Aorta (tissue), 5 donors: Measurements from ENCODE around the gene NCKAP5. TPM values are rescaled to one million over a fixed set of nuclear protein-coding genes. Genes with fewer than 3 reads are reported as not detected.
A peak's percentile ranks its signal among the peaks of the same experiment; 100 is the strongest.

ENCODE experiments used
- ATAC-seq: fragments of 200-7000 bp; cut with Tn5 transposase; one replicate; pipeline ENCODE4 v1.9.1; 2022; ENCODE audit warnings: moderate library complexity; ENCODE audit not compliant: low FRiP score
- DNase-seq, 2 donors: peaks; one replicate each; pipeline ENCODE4 v3.0.0-alpha.2; 2020
- H3K27ac ChIP-seq, 2 donors: one replicate each; pipeline ENCODE4 v1.5.1; 2013; ENCODE audit warnings: low read length in 2 of 2, mild to moderate bottlenecking in 2 of 2, moderate library complexity in 2 of 2, control low read depth in 1 of 2, inconsistent platforms in 1 of 2, low read depth in 1 of 2
- H3K27me3 ChIP-seq, 2 donors: one replicate each; pipeline ENCODE4 v1.6.1; 2013; ENCODE audit warnings: control low read depth in 1 of 2, low read length in 1 of 2, mild to moderate bottlenecking in 1 of 2, moderate library complexity in 1 of 2; ENCODE audit not compliant: insufficient read depth in 2 of 2, control insufficient read depth in 1 of 2
- H3K36me3 ChIP-seq, 2 donors: one replicate each; pipeline ENCODE4 v1.6.1; 2013; ENCODE audit warnings: control low read depth in 1 of 2, low read length in 1 of 2, mild to moderate bottlenecking in 1 of 2; ENCODE audit not compliant: insufficient read depth in 2 of 2, control insufficient read depth in 1 of 2
- H3K4me1 ChIP-seq, 2 donors: one replicate each; pipeline ENCODE4 v1.6.1; 2013; ENCODE audit warnings: low read length in 2 of 2, control low read depth in 1 of 2, mild to moderate bottlenecking in 1 of 2, moderate library complexity in 1 of 2; ENCODE audit not compliant: insufficient read depth in 2 of 2, control insufficient read depth in 1 of 2
- H3K4me3 ChIP-seq, 2 donors: one replicate each; pipeline ENCODE4 v1.5.1; 2013; ENCODE audit warnings: low read length in 2 of 2, control low read depth in 1 of 2, mild to moderate bottlenecking in 1 of 2
- H3K9me3 ChIP-seq: one replicate; pipeline ENCODE4 v1.6.1; 2013; ENCODE audit warnings: mild to moderate bottlenecking, low read length; ENCODE audit not compliant: control insufficient read depth
- WGBS, 2 donors: extraction: QIAGEN DNeasy Blood & Tissue Kit; methylation state at CpG; one replicate each; pipeline ENCODE4 v1.1.7; 2013; 5-methylcytosine and 5-hydroxymethylcytosine counted together
- intact Hi-C, 2 donors: fragments of 100-400 bp; cut with DNase I; formaldehyde crosslinking; loops; one replicate each; pipeline versions ENCODE4 v1.14.2 to v1.15.0; 2022
- polyA plus RNA-seq, 2 donors: library from polyadenylated mRNA; stranded (reverse); fragments of 200-250 nt; gene quantifications; one replicate each; pipeline ENCODE4 v1.2.3, GENCODE V29; 2013
- total RNA-seq, 2 donors: library from RNA; stranded (reverse); fragmentation: NEBNext Ultra II Directional; extraction: Animal tissue kit (Norgen Biotek cat#: 25700); gene quantifications; one replicate each; pipeline ENCODE4 v1.2.1, GENCODE V29; 2021
- donor health status: healthy with polysubstance abuse.
- donor health status: Bipolar disorder and iron deficiency.
- donor health status: DM: no; HTN: no; CAD: no.
- donor health status: DM: no; HTN: no; CAD: no.
- donor health status: DM: yes; HTN: yes; CAD: no.

NCKAP5 gene
- total and polyA plus RNA-seq, 4 donors: 0.75 to 7.5 (median 2.4) TPM; not detected in 1

GRCh38 chr2:133489641-133490410 is 78.4 kb downstream of the NCKAP5 start:
- Histone ChIP-seq H3K27me3 (no peaks in the 10 kb centered on the region), H3K9me3 (no peaks in the 10 kb centered on the region), H3K36me3 (no peaks in the 10 kb centered on the region), H3K4me3 (no peak overlapping the region), H3K27ac (no peak overlapping the region), H3K4me1 (peaks cover 0 to 3% of the 10 kb centered on the region in 2 donors)
- ATAC-seq (peak; percentile 78), DNase-seq (peak; percentile 65 to 73)
- WGBS, 2 donors: 20 to 24% methylated on average over 5 of the region's 5 CpGs
- intact Hi-C loops: no loop called here

- ATAC-seq: no peak
- no peaks in the 10 kb centered on the region for H3K9me3 ChIP-seq
- no peak overlapping the region for H3K4me3 ChIP-seq
- H3K36me3 ChIP-seq: no peaks in the 10 kb centered on the region
- no peak for DNase-seq
- no peaks in the 10 kb centered on the region for H3K27me3 ChIP-seq
- peaks cover 0 to 3% of the 10 kb centered on the region in 2 donors for H3K4me1 ChIP-seq
- WGBS, 2 donors: 88 to 97% methylated on average over 1 of the region's 1 CpG
- intact Hi-C loops: no loop called here
- H3K27ac ChIP-seq: no peak overlapping the region
Measured at GRCh38 chr2:133489146-133489545, 79.1 kb downstream of the NCKAP5 start.

- Histone ChIP-seq H3K27ac (no peak overlapping the region), H3K4me3 (no peak overlapping the region), H3K9me3 (no peaks in the 10 kb centered on the region), H3K36me3 (no peaks in the 10 kb centered on the region), H3K4me1 (peaks cover 0 to 3% of the 10 kb centered on the region in 2 donors), H3K27me3 (no peaks in the 10 kb centered on the region)
- intact Hi-C loops: no loop called here
- 6% methylated on average over 5 of the region's 5 CpGs for WGBS, 2 donors
- ATAC-seq (no peak), DNase-seq (no peak)
Measured at GRCh38 chr2:133486771-133487191, 81.5 kb downstream of the NCKAP5 start.

- no peaks in the 10 kb centered on the region for H3K9me3 ChIP-seq
- WGBS, 2 donors: 58 to 93% methylated on average over 3 of the region's 3 CpGs
- H3K27ac ChIP-seq: no peak overlapping the region
- intact Hi-C loops: no loop called here
- peaks cover 0 to 3% of the 10 kb centered on the region in 2 donors for H3K4me1 ChIP-seq
- no peak for ATAC-seq
- no peak for DNase-seq
- H3K36me3 ChIP-seq: no peaks in the 10 kb centered on the region
- H3K4me3 ChIP-seq: no peak overlapping the region
- H3K27me3 ChIP-seq: no peaks in the 10 kb centered on the region
Measured at GRCh38 chr2:133485868-133486267, 82.4 kb downstream of the NCKAP5 start.

- Histone ChIP-seq H3K4me1 (peaks cover 0 to 3% of the 10 kb centered on the region in 2 donors), H3K4me3 (no peak overlapping the region), H3K27me3 (no peaks in the 10 kb centered on the region), H3K27ac (no peak overlapping the region), H3K36me3 (no peaks in the 10 kb centered on the region), H3K9me3 (peaks cover 1% of the 10 kb centered on the region)
- 95 to 96% methylated on average over 3 of the region's 3 CpGs for WGBS, 2 donors
- no peak for DNase-seq
- intact Hi-C loops: no loop called here
- no peak for ATAC-seq
Measured at GRCh38 chr2:133484784-133485183, 83.5 kb downstream of the NCKAP5 start.

- WGBS, 2 donors: 95 to 98% methylated on average over 3 of the region's 3 CpGs
- peaks cover 1% of the 10 kb centered on the region for H3K9me3 ChIP-seq
- ATAC-seq (no peak), DNase-seq (no peak)
- H3K36me3 ChIP-seq: no peaks in the 10 kb centered on the region
- H3K27me3 ChIP-seq: no peaks in the 10 kb centered on the region
- H3K4me1 ChIP-seq: peaks cover 0 to 3% of the 10 kb centered on the region in 2 donors
- intact Hi-C loops: no loop called here
- no peak overlapping the region for H3K27ac ChIP-seq
- H3K4me3 ChIP-seq: no peak overlapping the region
Measured at GRCh38 chr2:133484106-133484505, 84.2 kb downstream of the NCKAP5 start.

- Histone ChIP-seq H3K9me3 (peaks cover 1% of the 10 kb centered on the region), H3K36me3 (no peaks in the 10 kb centered on the region), H3K4me3 (no peak overlapping the region), H3K27ac (no peak overlapping the region), H3K4me1 (peaks cover 0 to 3% of the 10 kb centered on the region in 2 donors), H3K27me3 (no peaks in the 10 kb centered on the region)
- intact Hi-C loops: no loop called here
- DNase-seq (no peak), ATAC-seq (no peak)
Measured at GRCh38 chr2:133483181-133483580, 85.1 kb downstream of the NCKAP5 start.

- no peaks in the 10 kb centered on the region for H3K27me3 ChIP-seq
- no peak overlapping the region for H3K27ac ChIP-seq
- WGBS, 2 donors: 70 to 72% methylated on average over 7 of the region's 7 CpGs
- no peak overlapping the region for H3K4me3 ChIP-seq
- intact Hi-C loops: no loop called here
- H3K4me1 ChIP-seq: no peaks in the 10 kb centered on the region
- no peak for DNase-seq
- H3K9me3 ChIP-seq: peaks cover 1% of the 10 kb centered on the region
- no peak for ATAC-seq
- no peaks in the 10 kb centered on the region for H3K36me3 ChIP-seq
Measured at GRCh38 chr2:133480707-133481429, 87.4 kb downstream of the NCKAP5 start.

GRCh38 chr2:133477616-133477990 is 90.7 kb downstream of the NCKAP5 start:
- Histone ChIP-seq H3K9me3 (peaks cover 1% of the 10 kb centered on the region), H3K27ac (no peak overlapping the region), H3K27me3 (no peaks in the 10 kb centered on the region), H3K4me3 (no peak overlapping the region), H3K36me3 (no peaks in the 10 kb centered on the region), H3K4me1 (no peaks in the 10 kb centered on the region)
- DNase-seq (no peak), ATAC-seq (no peak)
- intact Hi-C loops: no loop called here
